ENCODE results near the gene PRKG1.
"Not testable (repeated sequence)": the region's sequence is repeated elsewhere in the genome, so short reads cannot be mapped to it uniquely, and the experiment has no call there.

PRKG1 gene

GRCh38 chr10:51542853-51543252 is 468.6 kb downstream of the PRKG1 start:
- no peak for DNase-seq

DNA sequence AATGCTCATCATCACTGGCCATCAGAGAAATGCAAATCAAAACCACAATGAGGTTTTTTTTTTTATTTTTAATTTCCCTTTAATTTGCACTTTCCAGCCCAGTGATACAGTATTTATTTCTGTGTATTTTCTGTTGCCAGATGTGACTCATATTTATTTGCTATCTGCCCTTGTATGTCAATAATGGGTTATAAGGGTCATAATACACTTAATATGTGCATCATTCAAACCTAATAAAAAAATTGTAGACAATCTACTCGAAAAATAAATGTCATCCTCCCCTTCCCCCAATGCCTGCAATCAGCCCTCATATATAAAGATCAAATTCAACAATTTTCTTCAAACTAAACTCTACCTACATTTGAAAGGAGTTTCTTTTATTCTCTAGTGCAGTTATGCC is 470.6 kb downstream of the PRKG1 start:
- DNase-seq: no peak

DNA sequence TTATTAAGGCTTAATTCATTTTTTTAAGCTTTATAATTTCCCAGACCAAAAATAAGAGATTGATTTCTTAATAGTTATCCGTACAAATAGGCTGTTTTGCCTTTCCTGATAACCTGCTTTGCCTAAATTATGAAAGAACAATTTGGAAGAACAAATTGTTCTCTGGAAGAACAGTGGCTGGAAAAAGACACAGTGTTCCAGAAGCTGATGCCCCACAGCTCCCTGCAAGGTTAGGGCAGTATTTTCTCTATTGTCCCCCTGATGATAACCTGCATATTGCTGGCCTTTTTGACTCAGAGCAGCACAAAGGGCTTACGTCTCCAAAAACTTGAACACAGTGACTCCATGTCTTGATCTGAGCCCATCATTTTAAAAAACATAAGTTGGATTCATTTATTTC is 473.7 kb downstream of the PRKG1 start:
- no peak for DNase-seq

- no peak for DNase-seq
These were observed 478.6 kb downstream of the PRKG1 start for GRCh38 chr10:51552879-51553278.

DNA sequence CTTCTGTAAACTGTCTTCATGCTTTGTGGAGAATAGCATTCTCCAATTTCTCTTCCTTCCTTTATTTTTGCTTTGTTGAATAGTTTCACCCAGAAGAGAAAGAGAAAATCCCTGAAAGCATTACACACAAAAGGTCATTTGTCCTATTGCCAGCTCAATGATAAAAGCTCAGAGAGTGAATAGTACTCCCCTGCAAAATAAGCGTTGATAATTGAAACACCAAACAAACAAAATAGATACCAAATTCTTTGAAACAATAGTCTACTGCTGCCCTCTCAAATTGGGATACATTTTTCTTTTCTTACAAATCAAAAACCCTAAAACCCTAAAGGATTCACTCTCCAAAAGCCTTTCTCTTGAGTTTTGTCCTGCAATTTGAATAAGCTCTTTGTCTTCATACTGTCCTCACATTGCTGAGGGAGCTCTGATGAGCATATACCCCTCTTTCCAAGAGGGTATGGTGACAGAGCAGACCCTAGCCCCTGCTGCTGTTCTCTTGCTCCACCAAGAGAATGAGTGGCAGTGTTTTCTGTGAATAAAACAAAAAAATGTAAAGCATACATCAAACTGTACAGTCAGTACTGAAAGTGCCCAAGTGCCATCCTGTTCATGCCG is 490.7 kb downstream of the PRKG1 start:
- no peak for DNase-seq

GRCh38 chr10:51567271-51567670 is 493.0 kb downstream of the PRKG1 start:
- no peak for DNase-seq

- no peak for DNase-seq
These were observed 495.2 kb downstream of the PRKG1 start for GRCh38 chr10:51569467-51569866.

DNA sequence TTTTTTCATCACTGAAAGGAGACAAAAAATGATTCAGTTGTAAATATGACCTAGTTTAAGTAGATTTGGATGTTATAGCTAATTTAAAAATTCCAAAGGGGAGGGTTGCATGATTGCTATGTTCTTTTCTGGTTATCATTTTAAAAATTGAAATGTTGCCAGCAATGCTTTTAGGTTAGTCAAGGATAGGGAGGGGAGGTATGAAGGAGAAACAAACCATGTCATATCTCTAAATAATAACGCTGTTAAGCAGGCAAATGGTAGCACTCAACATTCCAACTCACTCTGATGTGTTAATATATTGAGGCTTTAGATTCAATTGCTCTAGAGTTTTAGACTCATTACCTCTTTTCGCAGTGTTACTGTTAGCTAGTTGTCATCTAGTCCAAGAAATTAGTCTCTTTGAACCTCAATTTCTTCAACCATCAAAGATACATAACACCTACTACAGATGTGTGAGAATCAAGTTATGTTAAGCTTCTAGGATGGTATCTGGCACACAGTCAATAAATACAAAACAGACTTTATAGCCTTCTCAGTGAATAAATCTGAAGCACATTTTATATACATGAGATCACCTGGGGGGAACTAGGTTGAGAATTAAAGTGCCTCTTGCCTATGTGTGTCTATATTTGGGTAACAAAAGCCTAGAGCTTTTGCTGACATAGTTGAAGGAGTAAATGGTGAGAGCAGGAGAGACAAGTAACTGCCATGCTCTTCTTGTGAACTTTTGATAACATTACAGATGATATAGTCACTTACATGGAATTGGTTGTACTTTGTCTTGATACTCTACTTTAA is 500.2 kb downstream of the PRKG1 start:
- DNase-seq: no peak

DNA sequence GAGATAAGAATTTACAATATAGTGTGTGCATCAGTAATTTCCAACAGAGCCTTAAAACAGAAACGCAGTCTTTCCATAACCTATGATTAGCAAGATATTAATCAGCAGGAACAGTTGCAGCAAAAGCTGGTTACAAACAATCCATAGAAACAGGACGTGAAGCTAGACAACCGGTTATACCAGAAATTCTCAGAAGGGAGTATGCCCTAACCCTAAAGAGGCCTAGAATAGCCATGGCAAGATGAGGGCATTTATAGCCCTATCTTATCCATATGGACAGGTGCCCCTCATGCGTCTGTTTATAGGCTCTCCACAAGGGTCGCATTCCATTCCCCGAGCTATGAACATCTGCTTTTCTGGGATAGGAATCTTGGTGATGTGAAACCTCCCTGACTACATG is 506.9 kb downstream of the PRKG1 start:
- not testable (repeated sequence) for DNase-seq

DNA sequence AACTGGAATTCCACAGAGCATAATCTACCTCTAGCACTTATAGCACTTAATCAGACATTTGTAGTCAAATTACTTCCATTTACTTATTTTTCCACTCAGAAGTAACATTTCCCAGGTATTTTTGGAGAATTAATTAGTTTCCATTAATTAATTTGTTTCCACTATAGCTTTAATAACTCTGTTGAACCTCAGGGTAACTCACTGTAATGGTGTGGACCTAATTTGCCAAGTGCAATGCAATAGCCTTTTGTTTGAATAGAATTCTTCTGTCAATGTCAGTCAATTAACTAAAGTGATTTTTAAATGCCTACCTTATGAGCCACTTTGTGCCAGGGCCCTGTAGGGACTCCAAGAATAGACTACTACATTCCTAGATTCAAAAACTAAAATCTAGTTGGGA is 509.7 kb downstream of the PRKG1 start:
- no peak for DNase-seq

GRCh38 chr10:51585742-51586141 is 511.5 kb downstream of the PRKG1 start:
- no peak for DNase-seq

GRCh38 chr10:51588984-51589383 is 514.7 kb downstream of the PRKG1 start:
- DNase-seq: no peak

- no peak for DNase-seq
These were observed 516.5 kb downstream of the PRKG1 start for GRCh38 chr10:51590818-51591217.

DNA sequence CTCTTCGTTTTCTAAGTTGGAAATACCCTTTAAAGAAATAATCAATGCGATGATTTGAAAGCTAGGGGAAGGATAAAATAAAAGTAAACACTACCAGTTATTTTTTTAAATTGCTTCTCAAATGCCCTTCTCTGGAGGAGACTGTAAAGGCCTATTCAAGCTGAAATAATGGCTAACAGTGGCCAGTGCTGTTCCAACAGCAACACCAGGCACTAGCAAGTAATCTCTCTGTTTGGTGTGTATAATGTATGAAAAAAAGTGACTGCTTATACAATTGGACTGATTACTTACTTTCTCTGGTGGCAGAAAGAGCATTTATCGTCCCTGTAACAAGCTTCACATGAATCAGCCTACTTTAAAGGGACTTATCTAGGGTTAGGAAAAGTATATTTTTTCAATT is 522.4 kb downstream of the PRKG1 start:
- no peak for DNase-seq

GRCh38 chr10:51599647-51600046 is 525.4 kb downstream of the PRKG1 start:
- DNase-seq: no peak

- no peak for DNase-seq
These were observed 528.0 kb downstream of the PRKG1 start for GRCh38 chr10:51602326-51602725.

DNA sequence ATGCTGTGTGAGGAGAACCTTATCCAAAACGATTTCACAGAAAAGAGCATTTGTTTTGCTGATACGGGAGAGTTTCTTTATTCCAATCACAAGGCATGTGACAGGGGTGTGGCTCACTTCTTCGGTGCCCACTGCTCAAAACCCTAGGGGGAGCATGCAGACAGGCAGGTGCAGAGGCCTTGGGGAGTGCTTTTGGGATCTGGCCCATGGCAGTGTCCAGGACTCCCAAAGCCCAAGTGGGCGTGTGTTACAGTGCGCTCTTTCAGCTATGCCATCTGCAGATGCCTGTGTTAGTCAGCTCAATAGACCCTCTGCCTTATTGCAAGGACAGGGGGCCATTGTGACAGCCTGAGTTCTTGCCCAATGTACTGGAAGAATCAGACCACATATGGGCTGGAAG is 530.3 kb downstream of the PRKG1 start:
- no peak for DNase-seq

DNA sequence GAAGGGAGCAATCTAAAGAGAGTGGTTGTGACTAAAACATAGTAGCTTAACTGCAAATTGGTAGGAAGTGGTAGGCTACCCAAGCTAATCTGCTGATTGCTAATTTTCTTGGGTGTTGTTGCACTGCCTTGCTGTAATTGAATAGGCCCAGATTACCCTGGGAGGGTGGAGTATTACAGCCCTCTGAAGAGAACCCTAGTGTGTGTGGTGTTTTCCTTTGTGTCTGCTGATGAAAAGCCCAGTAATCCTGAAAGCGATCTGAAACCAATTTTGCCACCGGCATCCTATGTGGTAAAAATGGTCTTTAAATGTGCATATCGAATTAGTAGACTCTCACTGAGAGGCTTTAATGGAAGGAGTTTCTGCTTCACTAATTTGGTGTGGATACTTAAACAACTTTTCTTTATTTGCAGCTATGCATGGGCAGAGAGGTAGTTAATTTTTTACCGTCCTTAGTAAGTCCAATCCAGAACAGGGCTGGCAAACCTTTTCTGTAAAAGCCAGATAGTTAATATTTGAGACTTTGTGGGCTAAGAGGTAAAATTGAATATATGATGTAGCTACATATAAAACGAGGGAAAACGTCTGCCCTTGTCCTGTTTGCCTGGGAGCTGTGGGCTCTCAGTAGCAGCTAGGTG is 532.7 kb downstream of the PRKG1 start:
- no peak for DNase-seq

- DNase-seq: no peak
These were observed 533.2 kb downstream of the PRKG1 start for GRCh38 chr10:51607463-51607835.

DNA sequence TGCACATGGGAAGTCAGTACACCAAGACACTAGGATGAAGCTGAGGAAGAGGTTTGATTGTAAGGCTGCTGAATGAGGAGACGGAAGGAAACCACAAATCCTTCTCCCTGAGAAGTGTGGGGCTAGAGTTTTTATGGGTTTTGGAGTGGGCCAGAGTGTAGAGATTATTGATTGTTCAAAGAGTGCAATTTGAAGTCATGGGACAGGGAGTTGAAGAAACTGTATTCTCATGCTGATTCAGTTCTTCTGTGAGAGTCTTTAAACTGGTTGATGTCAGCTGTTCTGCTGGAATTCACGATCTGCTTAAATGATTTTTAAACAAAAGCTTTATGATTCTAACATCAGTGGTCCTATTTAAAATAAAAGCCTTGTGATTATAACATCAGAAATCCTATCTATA is 533.9 kb downstream of the PRKG1 start:
- DNase-seq: no peak

GRCh38 chr10:51615764-51616298 is 541.5 kb downstream of the PRKG1 start:
- DNase-seq: no peak

- no peak for DNase-seq
These were observed 543.4 kb downstream of the PRKG1 start for GRCh38 chr10:51617576-51618235.

GRCh38 chr10:51619365-51619764 is 545.1 kb downstream of the PRKG1 start:
- no peak for DNase-seq

GRCh38 chr10:51620131-51620530 is 545.8 kb downstream of the PRKG1 start:
- DNase-seq: no peak
